OCI-M1 (cell line): ENCODE data around the gene TEDC1.

Experiments
- DNase-seq: peaks from one replicate; lab custom pipeline; 2025; lab: John Stamatoyannopoulos, UW

TEDC1 gene

DNA sequence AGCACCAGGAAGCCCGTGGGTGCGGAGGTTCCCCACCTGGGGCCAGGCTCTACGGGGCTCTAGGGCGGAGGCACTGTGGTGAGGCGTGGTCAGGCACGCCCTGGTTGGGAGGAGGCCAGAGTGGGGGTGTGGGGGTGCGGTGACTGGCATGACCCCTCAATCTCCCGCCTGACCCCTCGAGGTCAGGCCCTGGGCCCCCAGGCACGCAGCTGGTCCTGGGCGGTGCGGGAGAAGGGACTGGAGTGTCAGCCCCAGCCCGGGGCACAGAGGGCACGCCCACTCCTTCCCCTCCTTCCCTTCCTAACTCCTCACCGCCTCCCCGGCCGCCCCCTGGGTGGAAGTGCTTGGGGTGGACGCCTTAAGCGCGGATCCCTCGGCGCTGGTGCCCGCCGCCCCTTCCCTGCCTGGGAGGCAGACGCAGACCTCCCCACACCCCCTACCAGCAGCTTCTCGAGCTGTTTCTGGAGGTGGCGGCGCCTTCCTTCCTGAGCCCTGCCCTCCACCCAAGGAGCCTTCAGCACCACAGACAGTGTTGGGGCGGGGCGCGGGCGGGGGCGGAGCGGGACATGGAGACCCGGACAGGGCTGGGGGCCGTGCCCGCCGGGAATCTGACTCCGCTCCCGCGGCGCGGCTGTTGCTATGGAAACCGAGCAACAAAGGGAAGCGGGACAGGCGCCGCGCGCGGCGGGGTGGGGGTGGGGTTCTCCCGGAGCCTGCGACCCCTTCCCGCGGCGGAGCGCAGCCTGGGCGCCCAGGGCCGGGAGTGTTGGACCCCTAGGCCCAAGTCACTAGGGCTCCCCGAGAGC is 17.2 kb upstream of the TEDC1 start:
- DNase-seq, result peak; percentile 62

DNA sequence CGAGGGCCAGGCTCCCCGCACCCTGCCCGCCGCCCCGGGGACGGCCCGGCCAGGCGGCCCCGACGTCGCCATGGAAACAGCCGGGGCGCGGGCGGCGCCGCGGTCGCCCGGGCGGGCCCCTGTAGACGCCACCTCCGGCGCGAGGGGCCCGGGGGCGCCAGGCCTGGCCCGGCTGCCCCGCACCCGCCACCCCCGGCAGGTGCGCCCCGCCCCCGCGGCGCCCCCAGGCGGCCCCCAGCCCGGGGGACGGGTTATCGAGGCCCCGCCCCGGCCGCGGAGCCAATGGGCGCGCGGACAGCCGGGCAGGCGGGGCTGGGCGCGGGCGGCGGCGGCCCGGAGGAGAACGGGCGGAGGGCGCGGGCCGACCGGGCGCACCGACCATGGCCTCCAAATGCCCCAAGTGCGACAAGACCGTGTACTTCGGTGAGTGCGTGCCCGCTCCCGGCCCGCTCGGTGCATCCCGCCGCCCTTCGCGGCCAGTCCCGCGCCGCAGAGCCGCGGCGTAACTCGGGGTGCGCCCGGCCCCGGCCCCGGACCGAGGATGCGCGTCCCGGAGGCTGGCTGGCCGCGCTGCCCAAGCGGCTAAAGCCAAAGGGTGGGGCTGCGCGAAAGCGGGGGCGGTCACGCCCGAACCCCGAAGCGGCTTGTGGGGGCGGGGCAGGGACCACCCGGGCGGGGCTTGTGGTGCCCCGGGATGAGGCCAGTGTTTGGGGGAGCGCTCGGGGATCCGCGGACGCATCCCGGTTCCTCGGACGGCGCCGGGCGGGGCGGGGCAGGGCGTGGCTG is 16.4 kb upstream of the TEDC1 start, which contains the start of gene CRIP2:
Gene CRIP2, plus strand, starts transcription at position 339 of the 786 bp plus-strand sequence. Its CDS starts 42 bp downstream, at position 381.
- peak; percentile 26 for DNase-seq

DNA sequence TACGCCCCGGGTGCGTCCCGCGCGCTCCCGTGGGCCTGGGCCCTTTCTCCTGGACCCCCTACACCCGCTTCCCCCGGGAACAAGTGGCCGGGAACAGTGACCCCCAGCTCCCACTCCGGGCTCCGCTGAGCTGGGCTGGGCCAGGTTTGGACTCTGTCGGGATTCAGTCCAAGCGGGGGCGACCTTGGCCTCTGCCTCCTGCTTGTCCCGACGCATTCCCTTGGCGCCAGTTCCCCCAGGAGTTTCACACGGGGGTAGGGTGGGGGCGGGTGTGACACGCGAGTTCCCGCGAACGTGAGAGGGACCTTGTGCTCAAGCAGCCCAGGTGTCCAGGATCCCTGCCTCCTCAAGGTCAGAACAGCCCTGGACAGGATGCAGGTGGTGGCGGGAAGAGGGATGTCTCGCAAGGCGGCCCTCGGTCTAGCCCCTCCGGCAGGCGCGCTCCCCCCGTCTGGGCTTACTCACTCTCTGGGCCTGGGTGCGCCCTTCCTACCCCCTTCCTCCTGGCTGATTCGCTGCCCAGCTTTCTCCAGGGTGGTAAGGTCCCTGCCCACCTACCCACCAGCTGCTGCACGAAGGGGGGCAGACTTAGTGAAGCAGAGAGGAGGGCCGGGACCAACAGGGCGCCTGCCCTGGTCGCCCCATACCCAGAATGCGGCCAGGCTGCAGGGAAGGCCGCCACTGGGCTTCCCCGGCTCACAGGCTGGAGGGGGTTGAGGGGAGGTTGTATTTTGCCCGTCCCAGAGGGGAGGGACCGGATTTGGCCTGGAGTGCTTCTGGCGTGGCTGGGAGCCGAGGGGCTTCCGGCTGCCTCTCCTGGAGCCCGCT is 15.6 kb upstream of the TEDC1 start:
- no peak for DNase-seq

DNA sequence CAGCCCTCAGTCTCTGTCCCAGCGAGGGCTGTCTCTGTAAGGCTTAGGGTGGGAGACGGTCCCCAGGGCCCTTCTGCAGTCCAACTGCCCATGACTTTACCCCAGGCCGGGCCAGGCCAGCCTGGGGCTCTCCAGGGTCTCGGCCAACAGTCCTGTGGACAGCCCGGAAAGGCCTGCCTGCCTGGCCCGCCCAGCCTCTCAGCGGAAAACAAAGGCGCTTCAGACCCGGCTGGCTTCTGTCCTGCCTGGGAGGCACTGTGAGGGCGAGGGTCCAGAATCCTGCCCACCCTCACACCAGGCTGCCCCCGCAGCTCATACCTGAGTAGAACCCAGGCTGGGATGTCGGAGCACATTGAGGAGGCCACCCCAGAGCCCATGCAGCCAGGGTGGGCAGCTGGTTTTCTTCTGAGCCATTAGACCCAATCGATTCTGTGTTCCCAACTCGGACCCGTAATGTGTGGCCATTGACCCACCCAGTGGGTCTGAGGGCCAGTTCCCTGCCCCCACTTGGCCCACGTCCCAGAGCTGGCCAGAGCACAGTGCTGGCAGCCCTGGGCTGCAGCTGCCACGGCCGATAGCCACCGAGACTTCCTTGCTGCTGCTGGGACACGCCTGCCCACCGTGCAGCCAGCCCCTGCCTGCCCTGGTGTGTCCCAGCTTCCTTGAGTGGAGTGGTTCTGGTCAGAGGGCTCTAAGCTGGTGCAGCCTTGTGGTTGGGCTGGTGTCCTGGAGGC is 14.8 kb upstream of the TEDC1 start:
- DNase-seq, result no peak

DNA sequence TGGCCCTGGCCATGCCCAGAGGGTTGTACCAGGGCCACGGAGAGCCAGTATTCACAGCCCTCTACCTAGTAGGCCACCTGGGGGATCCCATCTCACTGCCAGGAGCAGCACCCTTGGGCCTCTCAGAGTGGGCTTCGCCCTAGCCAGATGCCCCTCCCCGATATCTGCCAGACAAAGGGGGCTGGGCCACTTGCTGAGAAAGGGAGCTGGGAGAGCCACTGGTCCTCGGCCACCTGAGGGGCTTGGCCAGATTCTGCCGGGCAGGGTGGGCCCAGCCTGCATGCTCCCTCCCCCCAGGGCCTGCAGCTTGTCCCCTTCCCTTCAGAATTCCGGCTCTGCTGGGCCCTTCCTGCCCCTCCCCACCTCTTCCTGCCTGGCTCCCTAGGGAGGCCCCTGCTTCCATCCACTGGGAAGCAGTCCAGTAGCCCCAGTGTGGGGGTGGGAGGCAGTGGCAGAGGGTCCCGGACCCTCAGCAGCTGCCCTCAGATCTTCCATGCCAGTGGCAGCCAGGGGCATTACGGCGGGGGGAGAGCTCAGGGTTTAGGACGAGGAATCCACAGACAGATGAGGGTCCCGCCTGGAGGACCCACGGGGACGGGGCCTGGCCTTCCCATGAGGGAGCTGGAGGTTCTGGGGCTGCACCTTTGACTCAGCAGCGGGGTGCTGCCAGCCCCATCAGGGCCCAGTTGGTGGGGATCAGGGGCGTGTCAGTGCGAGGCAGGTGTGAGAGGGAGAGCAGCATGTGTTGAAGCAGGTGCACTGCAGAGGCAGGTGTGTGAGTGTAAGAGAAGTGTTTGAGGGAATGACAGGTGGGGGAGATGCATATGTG is 14.0 kb upstream of the TEDC1 start:
- DNase-seq, result no peak

DNA sequence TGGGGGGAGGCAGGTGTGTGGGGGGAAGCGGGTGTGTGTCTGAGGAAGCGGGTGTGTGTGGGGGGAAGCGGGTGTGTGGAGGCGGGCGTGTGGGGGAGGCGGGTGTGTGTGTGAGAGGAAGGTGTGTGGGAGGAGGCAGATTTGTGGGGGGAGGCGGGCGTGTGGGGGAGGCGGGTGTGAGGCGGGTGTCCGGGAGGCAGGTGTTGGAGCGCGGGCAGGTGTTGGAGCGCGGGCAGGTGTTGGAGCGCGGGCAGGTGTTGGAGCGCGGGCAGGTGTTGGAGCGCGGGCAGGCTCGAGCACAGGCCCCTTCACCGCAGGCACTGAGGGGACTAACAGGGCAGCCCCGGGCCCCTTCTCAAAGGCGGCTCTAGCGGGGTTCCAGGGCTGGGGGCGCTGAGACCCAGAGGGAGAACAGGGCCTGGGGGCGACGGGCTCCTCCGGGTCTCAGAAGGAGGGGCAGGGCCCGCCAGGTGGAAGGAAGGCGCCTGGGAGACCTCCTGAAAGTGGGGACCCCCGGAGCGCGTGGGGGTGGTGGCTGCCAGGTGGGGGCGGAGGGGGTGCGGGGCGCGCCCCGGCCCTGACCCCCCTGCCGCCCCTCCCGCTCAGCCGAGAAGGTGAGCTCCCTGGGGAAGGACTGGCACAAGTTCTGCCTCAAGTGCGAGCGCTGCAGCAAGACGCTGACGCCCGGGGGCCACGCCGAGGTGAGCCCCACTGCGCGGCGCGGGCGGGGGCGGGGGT is 13.2 kb upstream of the TEDC1 start:
- no peak for DNase-seq

DNA sequence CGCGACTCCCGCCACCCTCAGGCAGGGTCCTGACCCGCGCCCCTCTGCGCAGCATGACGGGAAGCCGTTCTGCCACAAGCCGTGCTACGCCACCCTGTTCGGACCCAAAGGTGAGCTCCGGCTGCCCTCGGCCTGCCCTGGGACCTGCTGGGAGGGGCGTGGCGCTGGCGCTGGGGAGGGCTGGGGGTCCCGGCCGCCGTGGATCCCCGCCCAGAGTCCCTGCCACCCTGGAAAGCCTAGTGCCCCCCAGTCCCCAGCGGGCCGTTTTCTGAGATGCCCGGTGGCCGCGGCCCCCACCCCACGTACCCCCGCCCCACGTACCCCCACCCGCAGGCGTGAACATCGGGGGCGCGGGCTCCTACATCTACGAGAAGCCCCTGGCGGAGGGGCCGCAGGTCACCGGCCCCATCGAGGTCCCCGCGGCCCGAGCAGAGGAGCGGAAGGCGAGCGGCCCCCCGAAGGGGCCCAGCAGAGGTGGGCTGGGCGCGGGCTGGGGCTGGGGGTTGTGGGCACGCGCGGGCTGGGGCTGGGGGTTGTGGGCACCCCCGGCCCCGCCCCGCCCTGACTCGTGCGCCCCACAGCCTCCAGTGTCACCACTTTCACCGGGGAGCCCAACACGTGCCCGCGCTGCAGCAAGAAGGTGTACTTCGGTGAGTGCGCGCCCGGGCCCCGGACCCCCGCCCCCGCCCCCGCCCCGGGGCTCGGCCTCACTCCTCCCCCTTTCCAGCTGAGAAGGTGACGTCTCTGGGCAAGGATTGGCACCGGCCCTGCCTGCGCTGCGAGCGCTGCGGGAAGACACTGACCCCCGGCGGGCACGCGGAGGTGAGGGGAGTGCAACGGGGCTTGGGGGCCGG is 12.4 kb upstream of the TEDC1 start:
- no peak for DNase-seq

DNA sequence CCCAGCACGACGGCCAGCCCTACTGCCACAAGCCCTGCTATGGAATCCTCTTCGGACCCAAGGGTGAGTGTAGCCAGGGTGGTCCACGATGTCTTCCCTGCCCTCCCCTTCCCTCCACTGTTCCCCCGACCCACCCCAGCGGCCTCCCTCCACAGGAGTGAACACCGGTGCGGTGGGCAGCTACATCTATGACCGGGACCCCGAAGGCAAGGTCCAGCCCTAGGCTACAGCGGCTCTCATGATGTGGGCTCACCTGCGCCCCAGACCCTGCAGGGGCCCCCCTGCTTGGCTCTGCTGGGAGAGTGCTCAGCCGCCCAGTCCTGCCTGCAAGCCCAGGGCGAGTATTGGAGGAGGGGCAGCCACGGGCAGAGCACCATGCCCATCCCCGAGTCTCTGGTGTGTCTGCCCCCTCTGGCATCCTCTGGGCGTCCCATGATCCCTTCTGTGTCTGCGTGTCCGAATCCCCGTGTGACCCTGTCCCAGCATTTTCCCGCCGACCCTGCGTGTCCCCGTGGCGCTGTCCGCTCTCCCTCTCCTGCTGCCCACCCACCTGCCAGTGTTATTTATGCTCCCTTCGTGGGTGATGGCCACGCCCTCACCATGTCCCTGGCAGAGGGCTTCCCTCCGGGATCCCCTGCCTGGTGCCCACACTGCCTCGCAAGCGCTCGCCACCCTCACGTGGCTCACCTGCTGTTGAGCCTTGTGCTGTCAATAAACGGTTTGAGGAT is 11.5 kb upstream of the TEDC1 start:
- no peak for DNase-seq

DNA sequence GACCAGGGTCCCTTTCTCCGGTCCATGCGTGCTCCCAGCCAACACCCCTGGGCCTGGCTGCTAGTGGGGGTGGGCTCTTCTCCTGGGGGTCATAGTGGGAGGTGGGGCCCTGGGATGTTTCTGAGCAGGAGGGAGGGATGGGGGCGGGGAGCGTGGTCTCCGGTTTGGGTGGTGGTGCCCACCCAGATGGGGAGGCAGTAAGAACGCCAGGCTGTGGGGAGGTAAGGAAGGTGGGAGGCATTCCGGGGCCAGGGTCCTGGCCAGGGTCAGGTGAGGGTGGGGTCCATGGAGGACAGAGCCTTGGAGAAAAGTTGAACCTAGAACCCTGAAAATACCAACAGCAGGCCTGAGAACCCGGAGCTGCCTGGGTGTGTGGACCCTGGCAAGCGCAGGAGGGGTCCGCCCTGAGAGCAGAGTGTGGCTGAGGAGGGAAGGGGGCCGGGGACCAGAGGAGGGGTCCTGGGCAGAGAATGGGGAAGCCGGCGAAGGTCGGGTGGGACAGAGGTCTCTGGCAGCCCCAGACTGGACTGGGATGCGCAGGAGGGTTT is 10.8 kb upstream of the TEDC1 start:
- no peak for DNase-seq

DNA sequence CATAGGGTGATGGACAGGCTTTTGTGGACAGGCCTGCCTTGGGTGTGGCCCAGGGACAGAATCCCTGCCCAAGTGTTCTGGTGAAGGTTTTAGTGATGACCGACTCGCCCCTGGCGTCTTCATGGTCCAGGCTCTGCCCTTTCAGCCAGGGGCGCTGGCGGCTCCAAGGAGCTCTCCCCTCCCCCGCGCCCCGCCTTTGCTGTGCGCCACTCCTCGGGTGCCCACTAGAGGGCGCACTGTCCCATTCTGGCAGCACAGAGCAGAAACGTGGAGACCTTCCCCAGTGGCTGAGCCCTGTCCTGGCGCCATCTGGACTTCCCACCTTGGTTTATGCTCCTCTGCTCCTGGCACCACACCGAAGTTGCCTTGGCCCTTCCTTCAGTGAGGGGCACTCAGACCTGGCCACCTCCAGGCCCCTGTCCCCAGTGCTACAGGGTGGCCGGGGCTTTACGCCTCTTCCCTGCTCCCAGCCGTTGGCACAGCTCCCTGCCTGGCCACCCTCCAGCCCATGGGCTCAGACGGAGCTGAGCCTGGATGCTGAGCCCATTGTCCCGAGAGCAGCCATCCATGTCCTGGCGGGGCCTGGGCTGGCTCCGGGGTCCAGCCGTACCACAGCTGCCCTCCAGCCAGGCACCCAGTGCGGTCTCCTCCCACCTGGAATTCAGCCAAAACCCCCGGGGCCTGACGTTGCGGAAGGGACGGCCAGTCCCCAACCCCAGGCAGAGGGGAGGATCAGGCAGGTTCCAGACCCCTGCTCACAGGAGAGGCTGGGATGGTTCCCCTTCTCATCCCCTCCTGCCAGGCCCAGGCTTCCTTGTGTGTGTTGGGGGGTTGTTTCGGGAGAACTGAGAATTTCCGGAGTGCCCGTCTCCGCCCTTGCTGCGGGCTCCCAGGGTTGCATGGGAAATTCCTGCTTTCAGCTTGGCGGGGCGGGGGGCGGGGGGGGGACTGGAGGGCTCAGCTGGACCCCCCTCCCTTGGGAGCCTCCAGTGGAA is 9.9 kb upstream of the TEDC1 start:
- peak; percentile 88 for DNase-seq

DNA sequence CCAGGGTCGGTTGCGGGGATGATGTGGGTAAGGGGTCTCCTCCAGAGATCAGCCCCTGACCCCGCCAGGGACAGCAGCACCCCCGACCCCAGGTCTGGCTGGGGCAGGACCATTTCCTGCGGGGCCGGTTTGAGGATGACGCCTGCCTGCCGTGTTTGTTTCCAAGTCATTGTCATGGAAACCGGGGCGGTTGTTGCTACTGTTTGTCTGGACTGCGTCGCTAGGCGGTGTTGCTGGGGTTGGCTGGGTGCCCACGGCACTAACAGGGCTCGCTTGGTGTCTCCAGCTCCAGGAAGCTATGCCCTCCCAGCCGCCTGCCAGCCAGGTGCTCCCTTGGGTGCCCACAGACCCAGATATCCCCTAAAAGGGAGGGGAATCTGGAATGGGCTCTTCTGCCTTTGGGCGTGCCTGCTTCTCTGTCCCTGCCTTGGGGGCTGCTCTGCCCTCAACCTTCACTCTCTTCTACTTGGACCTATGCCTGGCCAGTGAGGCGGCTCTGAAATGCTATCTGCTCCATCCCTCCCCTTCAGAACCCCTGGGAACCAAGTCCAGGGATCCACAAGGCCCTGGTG is 9.1 kb upstream of the TEDC1 start:
- DNase-seq, result peak; percentile 85

DNA sequence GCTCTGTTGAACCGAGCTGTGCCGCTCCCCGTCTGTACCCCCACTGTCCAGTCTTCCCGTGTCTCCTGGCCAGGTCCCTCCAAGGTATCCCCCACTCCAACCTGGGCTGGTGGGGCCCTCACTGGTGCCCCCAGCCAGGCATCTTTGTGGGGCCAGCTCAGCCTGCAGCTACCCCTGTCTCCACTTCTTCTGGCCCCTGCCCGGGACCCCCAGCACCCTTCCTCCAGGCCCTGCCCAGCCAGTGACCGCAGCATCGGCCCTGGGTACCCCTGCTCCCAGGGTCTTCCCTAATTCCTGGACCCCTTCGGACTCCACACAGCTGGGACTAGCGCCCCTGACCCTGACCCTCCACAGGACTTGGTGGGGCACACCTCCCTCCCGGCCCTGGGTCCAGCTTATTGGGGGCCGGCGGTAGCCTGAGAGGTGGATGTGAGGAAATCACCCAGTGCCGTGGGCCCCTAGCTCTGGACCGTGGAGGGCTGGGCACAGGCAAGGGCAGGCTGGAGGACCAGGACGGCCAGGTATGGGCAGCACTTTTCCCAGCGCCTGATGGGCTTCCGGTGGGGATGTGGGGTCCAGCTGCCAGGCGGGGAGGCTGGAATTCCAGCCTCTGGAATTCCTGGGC is 8.4 kb upstream of the TEDC1 start:
- DNase-seq, result no peak

DNA sequence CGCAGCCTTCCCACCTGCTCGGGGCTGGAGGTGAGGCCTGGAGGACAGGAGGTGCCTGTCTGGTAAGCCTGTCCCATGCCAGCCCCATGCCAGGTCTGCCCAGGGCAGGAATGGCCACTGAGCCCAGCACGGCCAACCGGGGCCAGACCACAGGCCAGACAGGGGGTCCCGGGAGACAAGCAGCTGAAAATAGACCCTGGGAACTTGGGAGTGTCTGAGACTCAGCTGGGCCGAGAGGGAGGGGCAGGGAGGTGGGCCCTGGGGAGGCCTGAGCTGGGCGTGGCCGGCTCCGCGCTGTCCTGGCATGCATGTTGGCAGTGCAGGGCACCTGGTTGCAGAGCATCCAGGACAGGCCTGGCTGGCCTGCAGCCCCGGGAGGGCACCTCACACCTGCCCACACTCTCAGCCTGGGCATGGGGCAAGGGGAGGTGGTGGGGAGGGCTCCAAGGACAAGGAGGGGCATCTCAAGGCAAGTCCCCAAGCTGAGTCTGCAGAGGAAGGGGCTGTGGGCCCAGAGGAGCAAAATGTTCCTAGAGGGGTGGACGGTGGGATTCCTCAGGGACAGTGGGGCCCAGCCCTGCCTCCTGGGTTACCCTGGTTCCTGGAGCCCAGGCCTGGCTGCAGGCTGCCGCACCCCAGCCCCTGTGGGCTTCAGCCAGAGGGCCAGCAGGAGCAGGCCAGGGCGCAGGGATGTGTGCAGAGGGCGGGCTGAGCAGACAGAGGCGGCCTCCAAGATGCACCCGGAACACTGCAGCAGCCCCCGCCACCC is 7.6 kb upstream of the TEDC1 start:
- DNase-seq, result no peak

DNA sequence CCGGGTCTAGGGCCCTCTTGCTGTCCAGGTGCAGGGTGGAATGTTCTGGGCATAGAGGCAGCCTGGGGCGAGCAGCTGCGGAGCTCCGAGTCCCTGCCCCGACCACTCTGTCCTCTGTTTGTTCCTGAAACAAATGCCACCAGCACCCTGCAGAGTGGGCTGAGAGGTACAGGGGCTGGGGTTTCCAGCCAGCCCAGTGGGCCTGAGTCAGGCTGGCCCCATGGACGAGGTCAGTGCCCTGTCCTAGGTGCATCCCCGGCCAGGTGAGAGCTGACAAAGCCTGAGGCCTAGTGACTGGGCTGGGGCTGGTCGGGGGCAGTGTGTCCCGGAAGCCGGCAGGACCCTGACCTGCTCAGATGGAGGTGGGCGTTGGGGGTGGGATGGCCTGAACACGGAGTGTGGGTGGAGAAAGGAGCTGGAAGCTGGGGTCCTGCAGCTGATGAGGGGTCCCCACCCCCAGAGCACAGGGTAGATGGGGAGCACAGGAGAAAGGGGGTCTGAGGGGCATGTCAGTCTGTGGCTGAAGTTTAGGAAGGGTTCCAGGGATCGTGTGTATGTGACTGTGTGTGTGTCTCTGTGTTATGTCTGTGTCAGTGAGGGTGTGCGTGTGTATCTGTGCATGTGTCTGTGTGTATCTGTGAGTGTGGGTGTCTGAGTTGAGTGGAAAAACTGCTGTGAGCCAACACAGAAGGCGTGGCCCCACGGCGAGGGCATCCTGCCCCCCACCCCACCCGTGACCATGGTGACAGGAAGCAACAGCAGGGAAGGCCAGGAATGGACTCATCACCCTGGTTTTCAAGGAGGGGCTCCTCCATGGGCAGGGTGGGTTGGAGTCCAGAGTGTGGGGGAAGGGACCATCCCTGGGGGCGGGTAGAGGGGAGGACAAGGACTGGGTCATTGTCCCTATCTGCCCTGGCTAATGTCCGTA is 6.7 kb upstream of the TEDC1 start:
- no peak for DNase-seq
